ENCODE data around the gene BNC2.

DNA sequence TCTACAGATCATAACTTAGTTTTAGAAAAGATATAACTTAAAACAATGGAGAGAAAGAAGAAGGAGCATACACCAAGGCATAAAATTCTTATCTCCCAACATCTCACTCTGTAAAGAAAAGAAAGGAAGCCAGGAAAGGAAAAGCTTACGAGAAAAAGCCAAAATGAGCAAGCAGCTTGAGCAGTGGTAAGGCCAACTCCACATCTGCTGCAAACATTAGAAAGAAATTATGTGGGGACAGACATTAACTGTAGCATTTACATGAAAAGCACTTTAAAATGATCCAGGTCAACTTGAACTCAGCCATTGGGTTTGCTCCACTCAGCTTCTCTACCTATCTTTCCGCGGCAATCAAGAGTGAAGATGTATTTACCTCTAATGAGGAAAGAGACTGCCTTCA, 176.9 kb downstream of the BNC2 start:
- TF ChIP-seq POLR2AphosphoS5 (IDR thresholded peaks at IDR 0.05; ENCODE audit: low read depth, low read length) (no peak), POLR2A (IDR thresholded peaks at IDR 0.05; ENCODE audit: low read depth, low read length) (no peak), TAF1 (IDR thresholded peaks at IDR 0.05; ENCODE audit: borderline replicate concordance, low read depth, low read length) (no peak)

All from GM12892 (cell line).